Suprapubic skin (tissue), 4 donors: ENCODE data around the gene LEF1.

Experiments used
- EP300 ChIP-seq: sonication (generic); formaldehyde crosslinking; IDR thresholded peaks from one replicate; pipeline ENCODE4 v1.6.1; 2017; ENCODE audit warnings: antibody characterized with exemption
- POLR2A ChIP-seq, 2 donors: fragments of 450-650 bp; IDR thresholded peaks; one replicate each; pipeline ENCODE4 v1.6.1; 2017; ENCODE audit warnings: antibody characterized with exemption in 2 of 2, mild to moderate bottlenecking in 2 of 2, moderate library complexity in 2 of 2
- POLR2AphosphoS5 ChIP-seq, 3 donors: sonication (generic); formaldehyde crosslinking; IDR thresholded peaks; one replicate each; pipeline ENCODE4 v1.6.1; 2017; ENCODE audit warnings: antibody characterized with exemption in 3 of 3
- TF ChIP-seq, protein P1 (sequence below), 2 donors: fragments of 200-600 bp in 1 of 2; fragments of 450-650 bp in 1 of 2; sonication (generic) in 1 of 2; IDR thresholded peaks; one replicate each; pipeline ENCODE4 v1.5.1; 2016 to 2019; ENCODE audit warnings: antibody characterized with exemption in 2 of 2, mild to moderate bottlenecking in 1 of 2, moderate library complexity in 1 of 2

DNA sequence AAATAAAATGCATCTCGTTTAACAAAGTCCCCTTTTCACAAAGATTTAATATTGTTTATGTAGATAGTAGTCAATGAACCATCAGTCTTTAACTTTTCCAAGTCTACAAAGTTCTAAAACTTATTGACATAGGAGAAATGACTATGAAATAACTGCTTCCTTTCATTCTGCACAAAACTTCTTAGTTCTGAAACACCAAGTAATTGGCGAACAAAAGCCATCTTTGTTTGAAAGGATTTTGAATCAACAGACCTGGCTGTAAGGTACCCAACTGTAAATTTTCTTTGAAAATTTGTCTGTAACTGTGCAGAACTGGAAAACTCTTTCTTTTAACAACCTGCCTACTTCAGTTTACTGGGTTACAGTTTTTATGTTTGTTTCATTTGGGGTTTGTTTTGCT is 25.9 kb downstream of the LEF1 start:
- TF ChIP-seq POLR2A (IDR thresholded peaks at IDR 0.05) (no peak), POLR2AphosphoS5 (IDR thresholded peaks at IDR 0.05) (no peak), EP300 (no peak)
- TF ChIP-seq, protein P1, sequence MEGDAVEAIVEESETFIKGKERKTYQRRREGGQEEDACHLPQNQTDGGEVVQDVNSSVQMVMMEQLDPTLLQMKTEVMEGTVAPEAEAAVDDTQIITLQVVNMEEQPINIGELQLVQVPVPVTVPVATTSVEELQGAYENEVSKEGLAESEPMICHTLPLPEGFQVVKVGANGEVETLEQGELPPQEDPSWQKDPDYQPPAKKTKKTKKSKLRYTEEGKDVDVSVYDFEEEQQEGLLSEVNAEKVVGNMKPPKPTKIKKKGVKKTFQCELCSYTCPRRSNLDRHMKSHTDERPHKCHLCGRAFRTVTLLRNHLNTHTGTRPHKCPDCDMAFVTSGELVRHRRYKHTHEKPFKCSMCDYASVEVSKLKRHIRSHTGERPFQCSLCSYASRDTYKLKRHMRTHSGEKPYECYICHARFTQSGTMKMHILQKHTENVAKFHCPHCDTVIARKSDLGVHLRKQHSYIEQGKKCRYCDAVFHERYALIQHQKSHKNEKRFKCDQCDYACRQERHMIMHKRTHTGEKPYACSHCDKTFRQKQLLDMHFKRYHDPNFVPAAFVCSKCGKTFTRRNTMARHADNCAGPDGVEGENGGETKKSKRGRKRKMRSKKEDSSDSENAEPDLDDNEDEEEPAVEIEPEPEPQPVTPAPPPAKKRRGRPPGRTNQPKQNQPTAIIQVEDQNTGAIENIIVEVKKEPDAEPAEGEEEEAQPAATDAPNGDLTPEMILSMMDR (IDR thresholded peaks at IDR 0.05) = no peak
